Panc1 (cell line): Measurements from ENCODE around the gene PCED1A. TPM values are rescaled to one million over a fixed set of nuclear protein-coding genes. Genes with fewer than 3 reads are reported as not detected.

Source experiments
- ATAC-seq: fragments of 200-7000 bp; cut with Tn5 transposase; 2 replicates; pipeline ENCODE4 v1.9.1; 2020; ENCODE audit warnings: mild to moderate bottlenecking, moderate library complexity
- BruUV-seq: library from RNA; stranded (reverse); fragments of 400-500 nt; replicated peaks from 2 replicates; lab custom pipeline; 2021; lab: Mats Ljungman, UMichigan
- CTCF ChIA-PET: fragments of 300-600 bp; sonication (Branson Sonifier 250); formaldehyde crosslinking; loops from one replicate; lab custom pipeline; 2022; ENCODE audit warnings: antibody characterized with exemption; lab: Charles Lee
- POLR2A ChIA-PET: fragments of 300-600 bp; sonication (Branson Sonifier 250); formaldehyde crosslinking; loops from one replicate; lab custom pipeline; 2022; ENCODE audit warnings: antibody characterized with exemption; lab: Charles Lee
- DNase-seq: peaks from one replicate; pipeline ENCODE4 v3.0.0-alpha.2; 2010; ENCODE audit warnings: low read depth, low spot score
- H3K27ac ChIP-seq: 2 replicates; pipeline ENCODE4 v1.5.1; 2011; ENCODE audit warnings: mild to moderate bottlenecking, low read length, inconsistent platforms
- H3K27me3 ChIP-seq: fragments of 200-500 bp; sonication (Bioruptor generic); 2 replicates; pipeline ENCODE4 v1.6.0; 2014; ENCODE audit warnings: low read length, inconsistent platforms; ENCODE audit not compliant: control insufficient read depth, insufficient read depth
- H3K36me3 ChIP-seq: fragments of 200-500 bp; sonication (Bioruptor generic); 2 replicates; pipeline ENCODE4 v1.5.1; 2014; ENCODE audit warnings: inconsistent platforms, mild to moderate bottlenecking, low read length, moderate library complexity; ENCODE audit not compliant: control insufficient read depth, insufficient read depth
- H3K4me1 ChIP-seq: 2 replicates; pipeline ENCODE4 v1.5.1; 2011; ENCODE audit warnings: inconsistent platforms, mild to moderate bottlenecking, low read length, moderate library complexity; ENCODE audit not compliant: control insufficient read depth, insufficient read depth
- H3K4me3 ChIP-seq, 2 experiments: 2 replicates each; pipeline ENCODE4 v1.5.1; 2011 to 2012; ENCODE audit warnings: low read depth in 2 of 2, low read length in 2 of 2, mild to moderate bottlenecking in 2 of 2, inconsistent platforms in 1 of 2, moderate library complexity in 1 of 2
- H3K9me3 ChIP-seq: fragments of 200-500 bp; sonication (Bioruptor generic); 2 replicates; pipeline ENCODE4 v1.5.1; 2014; ENCODE audit warnings: low read depth, mild to moderate bottlenecking, inconsistent platforms, low read length, moderate library complexity; ENCODE audit not compliant: control insufficient read depth, insufficient read depth
- POLR2AphosphoS5 ChIP-seq: IDR thresholded peaks from 2 replicates; pipeline ENCODE4 v1.6.1; 2012; ENCODE audit warnings: mild to moderate bottlenecking, low read depth, low read length, moderate library complexity
- SIN3A ChIP-seq: IDR thresholded peaks from 2 replicates; pipeline ENCODE4 v1.6.1; 2012; ENCODE audit warnings: low read depth, mild to moderate bottlenecking, low read length, moderate library complexity, borderline replicate concordance; ENCODE audit not compliant: insufficient read depth
- TCF7L2 ChIP-seq: IDR thresholded peaks from 2 replicates; pipeline ENCODE4 v1.6.1; 2011; ENCODE audit warnings: mild to moderate bottlenecking, low read depth, low read length, inconsistent platforms
- in situ Hi-C: cut with HindIII; loops from 2 replicates; pipeline ENCODE4 v1.10.0; 2016; ENCODE audit warnings: low sequenced_read_pairs, low pct_unique_long_range_greater_than_20kb
- intact Hi-C: fragments of 100-400 bp; cut with micrococcal nuclease; formaldehyde crosslinking; loops from one replicate; pipeline ENCODE4 v1.10.0; 2022; ENCODE audit not compliant: unreplicated experiment
- total RNA-seq: library from RNA; stranded (reverse); gene quantifications from one replicate; pipeline ENCODE4 v1.2.1, GENCODE V29; 2021; ENCODE audit not compliant: unreplicated experiment
- TF ChIP-seq, protein P1 (sequence below), 2 experiments: IDR thresholded peaks; 2 replicates each; pipeline ENCODE4 v1.6.1; 2011 to 2012; ENCODE audit warnings: low read depth in 2 of 2, control low read depth in 1 of 2, low read length in 1 of 2, mild to moderate bottlenecking in 1 of 2, moderate library complexity in 1 of 2; ENCODE audit not compliant: insufficient read depth in 1 of 2
- TF ChIP-seq, protein P2 (sequence below): fragments of 450-650 bp; IDR thresholded peaks from 2 replicates; pipeline ENCODE4 v1.5.1; 2017; ENCODE audit warnings: mild to moderate bottlenecking

Gene PCED1A
- total RNA-seq, 1 experiment from 2014 or later: 42.1 TPM

DNA sequence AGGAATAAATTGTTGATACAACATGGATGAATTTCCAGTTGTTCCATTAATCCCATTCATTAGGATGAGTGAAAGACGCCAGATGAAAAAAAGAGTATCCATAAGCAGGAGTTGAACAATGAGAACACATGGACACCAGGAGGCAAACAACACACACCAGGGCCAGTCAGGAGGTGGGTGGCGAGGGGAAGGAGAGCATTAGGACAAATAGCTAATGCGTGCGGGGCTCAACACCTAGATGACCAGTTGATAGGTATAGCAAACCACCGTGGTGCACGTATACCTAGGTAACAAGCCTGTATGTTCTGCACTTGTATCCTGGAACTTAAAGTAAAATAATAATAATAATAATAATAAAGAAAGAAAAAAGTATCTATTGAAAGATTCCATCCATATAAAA lies 11.1 kb downstream of the PCED1A start:
- Histone ChIP-seq H3K4me1 (no peaks in the 10 kb centered on the region), H3K27ac (no peak overlapping the region), H3K36me3 (no peaks in the 10 kb centered on the region), H3K9me3 (no peaks in the 10 kb centered on the region), H3K4me3 (no peak overlapping the region), H3K27me3 (peaks cover 11% of the 10 kb centered on the region; the same call in 1 of the 2 replicates)
- DNase-seq (no peak), ATAC-seq (no peak)
- TF ChIP-seq SIN3A (no peak), POLR2AphosphoS5 (no peak), TCF7L2 (no peak)
- TF ChIP-seq, protein P1, sequence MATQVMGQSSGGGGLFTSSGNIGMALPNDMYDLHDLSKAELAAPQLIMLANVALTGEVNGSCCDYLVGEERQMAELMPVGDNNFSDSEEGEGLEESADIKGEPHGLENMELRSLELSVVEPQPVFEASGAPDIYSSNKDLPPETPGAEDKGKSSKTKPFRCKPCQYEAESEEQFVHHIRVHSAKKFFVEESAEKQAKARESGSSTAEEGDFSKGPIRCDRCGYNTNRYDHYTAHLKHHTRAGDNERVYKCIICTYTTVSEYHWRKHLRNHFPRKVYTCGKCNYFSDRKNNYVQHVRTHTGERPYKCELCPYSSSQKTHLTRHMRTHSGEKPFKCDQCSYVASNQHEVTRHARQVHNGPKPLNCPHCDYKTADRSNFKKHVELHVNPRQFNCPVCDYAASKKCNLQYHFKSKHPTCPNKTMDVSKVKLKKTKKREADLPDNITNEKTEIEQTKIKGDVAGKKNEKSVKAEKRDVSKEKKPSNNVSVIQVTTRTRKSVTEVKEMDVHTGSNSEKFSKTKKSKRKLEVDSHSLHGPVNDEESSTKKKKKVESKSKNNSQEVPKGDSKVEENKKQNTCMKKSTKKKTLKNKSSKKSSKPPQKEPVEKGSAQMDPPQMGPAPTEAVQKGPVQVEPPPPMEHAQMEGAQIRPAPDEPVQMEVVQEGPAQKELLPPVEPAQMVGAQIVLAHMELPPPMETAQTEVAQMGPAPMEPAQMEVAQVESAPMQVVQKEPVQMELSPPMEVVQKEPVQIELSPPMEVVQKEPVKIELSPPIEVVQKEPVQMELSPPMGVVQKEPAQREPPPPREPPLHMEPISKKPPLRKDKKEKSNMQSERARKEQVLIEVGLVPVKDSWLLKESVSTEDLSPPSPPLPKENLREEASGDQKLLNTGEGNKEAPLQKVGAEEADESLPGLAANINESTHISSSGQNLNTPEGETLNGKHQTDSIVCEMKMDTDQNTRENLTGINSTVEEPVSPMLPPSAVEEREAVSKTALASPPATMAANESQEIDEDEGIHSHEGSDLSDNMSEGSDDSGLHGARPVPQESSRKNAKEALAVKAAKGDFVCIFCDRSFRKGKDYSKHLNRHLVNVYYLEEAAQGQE (IDR thresholded peaks at IDR 0.05; ENCODE audit: insufficient read depth in 1 of 2, low read depth in 2 of 2, low read length in 1 of 2): no peak
- TF ChIP-seq, protein P2, sequence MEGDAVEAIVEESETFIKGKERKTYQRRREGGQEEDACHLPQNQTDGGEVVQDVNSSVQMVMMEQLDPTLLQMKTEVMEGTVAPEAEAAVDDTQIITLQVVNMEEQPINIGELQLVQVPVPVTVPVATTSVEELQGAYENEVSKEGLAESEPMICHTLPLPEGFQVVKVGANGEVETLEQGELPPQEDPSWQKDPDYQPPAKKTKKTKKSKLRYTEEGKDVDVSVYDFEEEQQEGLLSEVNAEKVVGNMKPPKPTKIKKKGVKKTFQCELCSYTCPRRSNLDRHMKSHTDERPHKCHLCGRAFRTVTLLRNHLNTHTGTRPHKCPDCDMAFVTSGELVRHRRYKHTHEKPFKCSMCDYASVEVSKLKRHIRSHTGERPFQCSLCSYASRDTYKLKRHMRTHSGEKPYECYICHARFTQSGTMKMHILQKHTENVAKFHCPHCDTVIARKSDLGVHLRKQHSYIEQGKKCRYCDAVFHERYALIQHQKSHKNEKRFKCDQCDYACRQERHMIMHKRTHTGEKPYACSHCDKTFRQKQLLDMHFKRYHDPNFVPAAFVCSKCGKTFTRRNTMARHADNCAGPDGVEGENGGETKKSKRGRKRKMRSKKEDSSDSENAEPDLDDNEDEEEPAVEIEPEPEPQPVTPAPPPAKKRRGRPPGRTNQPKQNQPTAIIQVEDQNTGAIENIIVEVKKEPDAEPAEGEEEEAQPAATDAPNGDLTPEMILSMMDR: no peak
- ChIA-PET CTCF (no interaction called here), POLR2A (no interaction called here)
- in situ Hi-C loops (no loop called here), intact Hi-C loops (no loop called here)
- no TSS peak for BruUV-seq

DNA sequence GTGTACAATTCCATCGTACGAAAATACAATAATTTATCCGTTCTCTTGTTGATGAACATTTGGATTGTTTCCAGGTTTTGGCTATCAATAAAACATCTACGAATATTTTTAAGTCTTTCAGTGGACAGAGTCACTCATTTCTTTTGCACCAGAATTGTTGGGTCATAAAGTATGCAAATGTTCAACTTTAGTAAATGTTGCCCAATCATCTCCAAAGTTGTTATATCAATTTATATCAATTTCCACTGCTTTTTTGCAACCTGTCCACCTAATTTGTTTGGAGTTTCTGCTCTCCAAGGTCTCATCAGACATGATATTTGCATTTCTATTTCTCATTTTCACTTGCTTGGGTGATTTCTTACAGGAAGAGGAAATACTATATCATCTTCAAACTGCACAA lies 13.8 kb downstream of the PCED1A start:
- no TSS peak for BruUV-seq
- CTCF ChIA-PET: interaction anchor here (0.7 kb wide), 1 partner anchor 22 kb away, joined by 4 read pairs; no protein-coding TSS in a partner anchor
- no peaks in the 10 kb centered on the region for H3K4me1 ChIP-seq
- intact Hi-C loops: no loop called here
- ATAC-seq: no peak
- POLR2A ChIA-PET: no interaction called here
- no peaks in the 10 kb centered on the region for H3K9me3 ChIP-seq
- no peak overlapping the region for H3K27ac ChIP-seq
- H3K4me3 ChIP-seq: no peak overlapping the region
- in situ Hi-C loops: no loop called here
- peaks cover 11% of the 10 kb centered on the region; the same call in 1 of the 2 replicates for H3K27me3 ChIP-seq
- TF ChIP-seq SIN3A: no peak
- TF ChIP-seq, protein P1 (IDR thresholded peaks at IDR 0.05; ENCODE audit: insufficient read depth in 1 of 2, low read depth in 2 of 2, low read length in 1 of 2): no peak
- no peak for TF ChIP-seq POLR2AphosphoS5
- TF ChIP-seq, protein P2: no peak
- no peak for TF ChIP-seq TCF7L2
- no peaks in the 10 kb centered on the region for H3K36me3 ChIP-seq
- DNase-seq: no peak
